Mesendoderm (in vitro differentiated cells): ENCODE measurements around the gene TMF1.

Experiments used
- DNase-seq: peaks from one replicate; pipeline ENCODE4 v3.0.0; 2013
- H2AK5ac ChIP-seq: 2 replicates; pipeline ENCODE4 v1.6.1; 2013; ENCODE audit warnings: low read length, inconsistent platforms
- H2BK120ac ChIP-seq: 2 replicates; pipeline ENCODE4 v1.6.1; 2013; ENCODE audit warnings: low read depth, mild to moderate bottlenecking, low read length, moderate library complexity, mixed read lengths
- H2BK15ac ChIP-seq: replicated peaks from 2 replicates; pipeline ENCODE4 v1.6.1; 2013; ENCODE audit warnings: low read depth, mild to moderate bottlenecking, moderate library complexity
- H2BK5ac ChIP-seq: 2 replicates; pipeline ENCODE4 v1.6.1; 2013; ENCODE audit warnings: low read length, inconsistent platforms
- H3K18ac ChIP-seq: 2 replicates; pipeline ENCODE4 v1.6.1; 2013; ENCODE audit warnings: mild to moderate bottlenecking, low read length, mixed read lengths
- H3K23ac ChIP-seq: one replicate; pipeline ENCODE4 v1.6.1; 2013; ENCODE audit warnings: low read length
- H3K27ac ChIP-seq: 2 replicates; pipeline ENCODE4 v1.5.1; 2013; ENCODE audit warnings: low read depth, mild to moderate bottlenecking, inconsistent platforms, low read length, moderate library complexity
- H3K27me3 ChIP-seq: 2 replicates; pipeline ENCODE4 v1.6.1; 2013; ENCODE audit warnings: low read length, control low read depth, mild to moderate bottlenecking, inconsistent platforms; ENCODE audit not compliant: insufficient read depth, poor library complexity
- H3K36me3 ChIP-seq: 2 replicates; pipeline ENCODE4 v1.6.1; 2013; ENCODE audit warnings: low read length, inconsistent platforms; ENCODE audit not compliant: control insufficient read depth, insufficient read depth
- H3K4ac ChIP-seq: one replicate; pipeline ENCODE4 v1.6.1; 2013; ENCODE audit warnings: low read depth, mild to moderate bottlenecking, low read length, moderate library complexity
- H3K4me1 ChIP-seq: 2 replicates; pipeline ENCODE4 v1.6.1; 2013; ENCODE audit warnings: low read depth, low read length, inconsistent platforms; ENCODE audit not compliant: control insufficient read depth
- H3K4me2 ChIP-seq: 2 replicates; pipeline ENCODE4 v1.6.1; 2013; ENCODE audit warnings: low read length
- H3K4me3 ChIP-seq: 2 replicates; pipeline ENCODE4 v1.5.1; 2013; ENCODE audit warnings: mild to moderate bottlenecking, low read length
- H3K56ac ChIP-seq: one replicate; pipeline ENCODE4 v1.6.1; 2013; ENCODE audit warnings: low read length
- H3K79me1 ChIP-seq: 2 replicates; pipeline ENCODE4 v1.6.1; 2013; ENCODE audit warnings: low read length, inconsistent platforms
- H3K79me2 ChIP-seq: 2 replicates; pipeline ENCODE4 v1.6.1; 2013; ENCODE audit warnings: mild to moderate bottlenecking, low read length; ENCODE audit not compliant: control insufficient read depth, insufficient read depth
- H3K9ac ChIP-seq: 2 replicates; pipeline ENCODE4 v1.6.1; 2013; ENCODE audit warnings: low read length, inconsistent platforms
- H4K5ac ChIP-seq: one replicate; pipeline ENCODE4 v1.6.1; 2013; ENCODE audit warnings: low read length
- H4K8ac ChIP-seq: one replicate; pipeline ENCODE4 v1.6.1; 2013; ENCODE audit warnings: low read depth, mild to moderate bottlenecking, control low read depth, low read length, moderate library complexity
- WGBS: extraction: QIAGEN DNeasy Blood & Tissue Kit; methylation state at CpG from one replicate; pipeline ENCODE4 v1.1.7; 2013; ENCODE audit warnings: low lambda C conversion rate, missing lambda C conversion rate; ENCODE audit not compliant: insufficient coverage; ENCODE audit errors: extremely low coverage; 5-methylcytosine and 5-hydroxymethylcytosine counted together

Gene TMF1

DNA sequence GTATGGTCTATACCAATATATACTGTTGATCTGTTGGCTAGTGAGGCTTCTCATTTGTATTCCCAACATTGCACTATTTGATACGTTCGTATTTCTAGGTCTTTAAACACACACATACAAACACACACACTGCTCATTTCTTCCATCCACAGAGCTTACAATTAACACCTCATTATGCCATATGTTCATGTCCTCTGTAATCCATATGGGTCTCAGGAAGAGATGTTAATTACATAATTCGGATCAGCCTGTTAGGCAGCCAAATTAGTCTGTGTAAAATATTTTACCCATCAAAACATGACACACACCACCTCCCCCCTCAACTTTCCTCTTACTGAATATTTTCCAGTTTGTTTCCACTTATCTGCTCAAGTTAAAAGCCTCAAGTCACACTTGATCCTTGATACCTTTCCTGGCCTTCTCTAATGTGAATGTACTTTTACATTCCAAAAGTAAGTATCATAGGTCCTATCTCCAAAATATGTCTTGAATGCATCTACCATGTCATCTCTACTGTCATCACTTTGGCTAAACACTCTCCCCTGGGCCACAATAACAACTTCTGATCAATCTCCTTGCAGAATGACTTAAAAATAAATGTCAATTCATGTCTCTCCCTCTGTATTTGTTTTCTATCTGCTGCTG lies 66.9 kb downstream of the TMF1 start:
- Histone ChIP-seq H2AK5ac (no peak overlapping the region), H3K9ac (no peak overlapping the region), H3K4ac (no peak overlapping the region), H3K79me2 (no peaks in the 10 kb centered on the region), H2BK120ac (no peak overlapping the region), H3K79me1 (no peaks in the 10 kb centered on the region), H4K8ac (no peak overlapping the region), H3K23ac (no peak overlapping the region), H3K18ac (no peak overlapping the region), H3K4me1 (no peaks in the 10 kb centered on the region), H2BK5ac (no peak overlapping the region), H4K5ac (no peak overlapping the region), H3K4me2 (no peak overlapping the region), H3K56ac (no peak overlapping the region), H3K36me3 (peaks cover 3% of the 10 kb centered on the region), H2BK15ac (no peak overlapping the region), H3K27me3 (no peaks in the 10 kb centered on the region), H3K4me3 (no peak overlapping the region), H3K27ac (no peak overlapping the region)
- WGBS, result no CpG with 5 or more reads among the region's 3 CpGs
- DNase-seq, result no peak

DNA sequence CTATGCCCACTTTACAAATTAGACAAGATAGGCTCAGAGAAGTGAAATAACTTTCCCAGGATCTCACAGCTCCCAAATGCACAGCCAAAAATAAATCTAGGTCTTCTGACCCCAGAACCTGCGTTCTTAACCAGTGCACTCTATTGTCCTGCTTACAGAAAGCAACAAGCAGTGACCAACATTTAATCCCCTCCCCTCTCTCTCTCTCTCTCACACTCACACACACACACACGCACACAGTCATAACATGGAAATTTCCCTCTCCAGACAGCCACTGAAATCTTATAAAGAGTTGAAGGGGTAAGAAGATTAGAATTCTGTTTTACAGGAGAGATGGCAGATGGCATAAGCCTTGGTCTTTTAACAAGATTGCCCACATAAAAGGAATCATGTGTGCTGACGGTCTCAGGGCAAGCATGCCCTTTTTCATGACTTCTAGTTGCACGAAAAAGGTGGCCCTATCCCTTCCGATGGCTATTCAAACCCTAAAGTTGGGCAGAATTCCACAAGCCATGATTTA lies 68.1 kb downstream of the TMF1 start:
- Histone ChIP-seq H3K23ac (no peak overlapping the region), H3K9ac (no peak overlapping the region), H3K56ac (no peak overlapping the region), H2BK5ac (no peak overlapping the region), H2BK120ac (no peak overlapping the region), H2BK15ac (no peak overlapping the region), H3K4me1 (no peaks in the 10 kb centered on the region), H3K79me2 (no peaks in the 10 kb centered on the region), H2AK5ac (no peak overlapping the region), H4K8ac (no peak overlapping the region), H3K4ac (no peak overlapping the region), H3K79me1 (no peaks in the 10 kb centered on the region), H3K36me3 (peaks cover 3% of the 10 kb centered on the region), H4K5ac (no peak overlapping the region), H3K18ac (no peak overlapping the region), H3K4me3 (no peak overlapping the region), H3K27me3 (no peaks in the 10 kb centered on the region), H3K27ac (no peak overlapping the region), H3K4me2 (no peak overlapping the region)
- WGBS, result no CpG with 5 or more reads among the region's 5 CpGs
- no peak for DNase-seq

GRCh38 chr3:68977486-68978167 lies 74.5 kb downstream of the TMF1 start:
- Histone ChIP-seq H3K18ac (no peak overlapping the region), H3K56ac (no peak overlapping the region), H3K79me2 (no peaks in the 10 kb centered on the region), H3K4me1 (no peaks in the 10 kb centered on the region), H4K8ac (no peak overlapping the region), H2BK5ac (no peak overlapping the region), H4K5ac (no peak overlapping the region), H3K4me3 (no peak overlapping the region), H2AK5ac (no peak overlapping the region), H2BK15ac (no peak overlapping the region), H3K4ac (no peak overlapping the region), H3K36me3 (no peaks in the 10 kb centered on the region), H2BK120ac (no peak overlapping the region), H3K23ac (no peak overlapping the region), H3K27ac (no peak overlapping the region), H3K9ac (no peak overlapping the region), H3K27me3 (no peaks in the 10 kb centered on the region), H3K4me2 (no peak overlapping the region), H3K79me1 (no peaks in the 10 kb centered on the region)
- no peak for DNase-seq
- no CpG with 5 or more reads among the region's 8 CpGs for WGBS

GRCh38 chr3:68974711-68975110 lies 77.4 kb downstream of the TMF1 start:
- Histone ChIP-seq H3K18ac (no peak overlapping the region), H2BK5ac (no peak overlapping the region), H4K5ac (no peak overlapping the region), H3K4ac (no peak overlapping the region), H3K79me2 (no peaks in the 10 kb centered on the region), H3K4me3 (no peak overlapping the region), H2AK5ac (no peak overlapping the region), H3K27ac (no peak overlapping the region), H2BK120ac (no peak overlapping the region), H3K36me3 (no peaks in the 10 kb centered on the region), H3K23ac (no peak overlapping the region), H3K79me1 (no peaks in the 10 kb centered on the region), H4K8ac (no peak overlapping the region), H3K4me2 (no peak overlapping the region), H3K4me1 (no peaks in the 10 kb centered on the region), H2BK15ac (no peak overlapping the region), H3K27me3 (no peaks in the 10 kb centered on the region), H3K9ac (no peak overlapping the region), H3K56ac (no peak overlapping the region)
- DNase-seq, result no peak
- no CpG with 5 or more reads among the region's 5 CpGs for WGBS

DNA sequence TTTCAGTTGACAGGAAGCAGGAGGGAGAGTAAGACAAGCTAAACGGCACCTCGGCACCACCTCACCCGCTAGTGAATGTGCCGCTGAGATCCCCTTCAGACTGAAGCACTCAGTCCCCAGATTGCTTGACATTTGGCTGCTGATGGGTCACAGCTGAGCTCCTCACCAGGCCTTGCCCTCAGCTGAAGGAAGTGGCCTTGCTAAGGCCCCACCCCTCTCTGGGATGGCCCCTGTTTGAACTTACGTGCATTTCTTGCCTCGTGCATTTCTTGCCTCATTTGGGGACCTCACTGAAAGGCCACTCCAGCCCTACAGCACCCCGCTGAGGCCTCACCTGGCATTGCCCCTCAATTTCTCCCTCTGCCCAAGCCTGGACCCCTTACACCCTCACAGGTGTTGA lies 78.5 kb downstream of the TMF1 start:
- Histone ChIP-seq H3K9ac (no peak overlapping the region), H2BK120ac (no peak overlapping the region)

More for the DNA sequence above, 78.5 kb downstream of the TMF1 start:
- Histone ChIP-seq H2BK5ac (no peak overlapping the region), H4K8ac (no peak overlapping the region), H3K18ac (no peak overlapping the region), H2BK15ac (no peak overlapping the region), H3K27me3 (no peaks in the 10 kb centered on the region), H3K79me2 (no peaks in the 10 kb centered on the region), H4K5ac (no peak overlapping the region), H3K4me2 (no peak overlapping the region), H3K23ac (no peak overlapping the region), H3K4me1 (no peaks in the 10 kb centered on the region), H3K4me3 (no peak overlapping the region), H3K4ac (no peak overlapping the region), H3K79me1 (no peaks in the 10 kb centered on the region), H3K56ac (no peak overlapping the region), H2AK5ac (no peak overlapping the region), H3K36me3 (no peaks in the 10 kb centered on the region), H3K27ac (no peak overlapping the region)
- WGBS, result no CpG with 5 or more reads among the region's 7 CpGs
- DNase-seq, result peak; percentile 25
